ENCODE data around the gene TCP10L.

TCP10L gene

GRCh38 chr21:32587651-32588050, 2.3 kb upstream of the TCP10L start:
- no peak for TF ChIP-seq Cebpa-rat (IDR thresholded peaks at IDR 0.05)
- H3K4me1 ChIP-seq = no peaks in the 10 kb centered on the region
- no peaks in the 10 kb centered on the region for H4K20me1 ChIP-seq
- no peak overlapping the region for H3K4me2 ChIP-seq
- no peaks in the 10 kb centered on the region for H3K27me3 ChIP-seq
- H3K36me3 ChIP-seq = peaks cover 7% of the 10 kb centered on the region; the same call in 1 of the 2 replicates
- no peak overlapping the region for H3K9ac ChIP-seq
- H3K9me3 ChIP-seq = no peaks in the 10 kb centered on the region
- no peak overlapping the region for H3K4me3 ChIP-seq
- H3K27ac ChIP-seq = no peak overlapping the region

DNA sequence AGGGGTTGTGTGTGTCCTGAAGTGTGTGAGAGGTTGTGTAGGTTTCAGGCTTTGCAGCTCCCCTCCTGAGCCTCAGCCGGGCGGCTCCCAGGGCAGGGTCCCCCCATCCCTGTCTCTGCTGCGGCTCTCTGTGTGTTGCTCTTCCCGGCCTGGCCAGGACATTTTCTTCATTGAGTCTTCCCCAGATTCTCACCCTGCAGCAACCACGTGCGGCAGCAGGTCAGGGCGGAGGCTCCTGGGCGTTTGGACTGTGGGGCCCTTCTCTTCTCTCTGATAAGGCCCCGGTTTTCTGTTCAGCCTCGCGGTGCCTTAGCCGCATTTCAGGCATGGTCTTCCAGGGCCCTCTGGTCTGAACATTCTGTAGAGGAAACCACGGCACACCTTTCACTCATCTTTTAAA, 1.8 kb upstream of the TCP10L start:
- no peaks in the 10 kb centered on the region for H3K27me3 ChIP-seq
- H3K9me3 ChIP-seq = no peaks in the 10 kb centered on the region
- no peak overlapping the region for H3K4me2 ChIP-seq
- no peaks in the 10 kb centered on the region for H3K4me1 ChIP-seq
- H3K4me3 ChIP-seq = no peak overlapping the region
- peaks cover 7% of the 10 kb centered on the region; the same call in 1 of the 2 replicates for H3K36me3 ChIP-seq
- no peak for TF ChIP-seq Cebpa-rat (IDR thresholded peaks at IDR 0.05)
- H4K20me1 ChIP-seq = no peaks in the 10 kb centered on the region
- H3K9ac ChIP-seq = no peak overlapping the region
- no peak overlapping the region for H3K27ac ChIP-seq

DNA sequence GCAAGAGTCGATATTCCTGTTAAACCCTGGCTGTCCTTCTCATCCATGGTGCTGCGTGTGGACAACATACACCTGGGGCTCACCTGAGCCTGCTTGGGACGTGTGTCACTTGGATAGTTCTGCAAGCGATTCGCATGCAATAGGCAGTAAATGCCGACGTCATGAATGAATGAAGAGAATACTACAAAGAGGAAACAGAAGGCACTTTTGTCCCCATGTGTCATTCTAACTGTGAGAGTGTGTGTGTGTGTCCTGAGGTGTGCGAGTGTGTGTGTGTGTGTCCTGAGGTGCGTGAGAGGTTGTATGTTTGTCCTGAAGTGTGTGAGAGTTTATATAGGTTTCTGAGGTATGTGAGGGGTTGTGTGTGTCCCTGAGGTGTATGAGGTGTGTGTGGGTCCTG, 647 bp upstream of the TCP10L start:
- Histone ChIP-seq H3K9me3 (no peaks in the 10 kb centered on the region), H3K36me3 (peaks cover 7% of the 10 kb centered on the region; the same call in 1 of the 2 replicates), H3K4me1 (no peaks in the 10 kb centered on the region), H4K20me1 (no peaks in the 10 kb centered on the region), H3K27ac (no peak overlapping the region), H3K4me3 (no peak overlapping the region), H3K27me3 (no peaks in the 10 kb centered on the region), H3K9ac (no peak overlapping the region), H3K4me2 (no peak overlapping the region)
- no peak for TF ChIP-seq Cebpa-rat (IDR thresholded peaks at IDR 0.05)

GRCh38 chr21:32584472-32584871, 851 bp downstream of the TCP10L start:
- Histone ChIP-seq H4K20me1 (no peaks in the 10 kb centered on the region), H3K36me3 (peaks cover 7% of the 10 kb centered on the region; the same call in 1 of the 2 replicates), H3K27me3 (no peaks in the 10 kb centered on the region), H3K9me3 (no peaks in the 10 kb centered on the region), H3K9ac (no peak overlapping the region), H3K4me1 (no peaks in the 10 kb centered on the region), H3K4me3 (no peak overlapping the region), H3K27ac (no peak overlapping the region), H3K4me2 (no peak overlapping the region)
- no peak for TF ChIP-seq Cebpa-rat (IDR thresholded peaks at IDR 0.05)

- Histone ChIP-seq H3K4me1 (no peaks in the 10 kb centered on the region), H3K4me3 (no peak overlapping the region), H3K27me3 (no peaks in the 10 kb centered on the region), H4K20me1 (no peaks in the 10 kb centered on the region), H3K4me2 (no peak overlapping the region), H3K36me3 (peaks cover 10% of the 10 kb centered on the region; the same call in 1 of the 2 replicates), H3K9me3 (no peaks in the 10 kb centered on the region), H3K27ac (no peak overlapping the region), H3K9ac (no peak overlapping the region)
- no peak for TF ChIP-seq Cebpa-rat (IDR thresholded peaks at IDR 0.05)
Observed at GRCh38 chr21:32581732-32582131, 3.6 kb downstream of the TCP10L start.

- Histone ChIP-seq H3K27me3 (no peaks in the 10 kb centered on the region), H3K4me3 (no peak overlapping the region), H3K4me2 (no peak overlapping the region), H4K20me1 (no peaks in the 10 kb centered on the region), H3K36me3 (peaks cover 8% of the 10 kb centered on the region; the same call in 1 of the 2 replicates), H3K9me3 (no peaks in the 10 kb centered on the region), H3K9ac (no peak overlapping the region), H3K4me1 (no peaks in the 10 kb centered on the region), H3K27ac (no peak overlapping the region)
- TF ChIP-seq Cebpa-rat (IDR thresholded peaks at IDR 0.05) = no peak
Observed at GRCh38 chr21:32580949-32581348, 4.4 kb downstream of the TCP10L start.

GRCh38 chr21:32578107-32578691, 7.1 kb downstream of the TCP10L start:
- Histone ChIP-seq H3K36me3 (peaks cover 9% of the 10 kb centered on the region; the same call in 1 of the 2 replicates), H3K9me3 (no peaks in the 10 kb centered on the region), H3K27me3 (no peaks in the 10 kb centered on the region), H3K4me2 (no peak overlapping the region), H4K20me1 (no peaks in the 10 kb centered on the region), H3K4me3 (no peak overlapping the region), H3K9ac (no peak overlapping the region), H3K4me1 (no peaks in the 10 kb centered on the region), H3K27ac (no peak overlapping the region)
- TF ChIP-seq Cebpa-rat (IDR thresholded peaks at IDR 0.05) = no peak

- Histone ChIP-seq H3K27ac (no peak overlapping the region), H4K20me1 (no peaks in the 10 kb centered on the region), H3K27me3 (no peaks in the 10 kb centered on the region), H3K9ac (no peak overlapping the region), H3K9me3 (no peaks in the 10 kb centered on the region; the same call in 1 of the 2 replicates), H3K4me1 (peaks cover 18% of the 10 kb centered on the region), H3K4me2 (no peak overlapping the region), H3K36me3 (peaks cover 9% of the 10 kb centered on the region; the same call in 1 of the 2 replicates), H3K4me3 (no peak overlapping the region)
- no peak for TF ChIP-seq Cebpa-rat (IDR thresholded peaks at IDR 0.05)
Observed at GRCh38 chr21:32576011-32576410, 9.3 kb downstream of the TCP10L start.

DNA sequence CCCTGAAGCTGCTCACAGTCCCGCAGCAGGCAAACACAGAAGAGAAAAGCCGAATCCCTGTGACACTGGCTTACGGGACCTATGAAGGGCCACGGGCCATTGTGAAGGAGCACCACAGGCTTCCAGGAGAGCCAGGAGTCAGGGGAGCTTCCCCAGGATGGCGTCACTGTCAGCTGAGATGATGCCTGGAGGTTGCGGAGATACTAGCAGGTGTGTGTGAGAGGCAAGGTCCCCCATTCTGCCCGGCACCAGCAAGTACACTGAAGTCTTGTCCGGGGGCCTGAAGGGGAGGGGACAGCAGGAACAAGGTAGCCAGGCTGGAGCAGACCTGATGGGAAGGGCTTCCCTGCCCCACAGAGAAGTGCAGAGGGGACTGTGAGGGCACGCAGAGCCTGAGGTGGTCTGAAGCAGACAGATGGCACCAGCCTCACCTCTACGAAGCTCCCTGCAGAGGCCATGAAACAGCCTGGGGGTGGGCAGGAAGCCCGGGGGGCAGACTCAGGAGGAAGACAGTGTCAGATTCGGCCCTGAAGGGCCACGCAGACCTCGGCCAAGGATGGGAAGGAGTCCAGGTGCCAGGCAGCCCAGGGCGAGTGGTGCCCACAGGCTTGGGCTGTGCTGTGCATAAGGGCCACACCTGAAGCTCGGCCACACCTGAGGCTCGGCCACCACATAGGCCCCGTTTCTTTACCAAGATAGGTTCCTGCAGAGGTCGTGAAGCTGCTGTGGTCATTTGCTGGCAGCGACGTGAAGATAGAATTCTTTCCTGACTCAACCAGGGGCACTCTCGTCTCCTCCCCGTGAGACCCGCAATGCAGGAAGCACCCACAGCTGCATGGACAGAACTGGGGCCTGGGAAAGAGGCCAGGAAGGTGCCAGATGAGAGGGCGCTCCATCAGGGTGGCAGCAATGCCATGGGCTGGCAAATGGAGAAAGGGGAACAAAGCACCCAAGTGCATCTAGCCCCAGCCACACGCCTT, 10.1 kb downstream of the TCP10L start:
- Histone ChIP-seq H4K20me1 (no peaks in the 10 kb centered on the region), H3K4me3 (no peak overlapping the region), H3K27ac (no peak overlapping the region), H3K36me3 (peaks cover 9% of the 10 kb centered on the region; the same call in 1 of the 2 replicates), H3K4me2 (no peak overlapping the region), H3K9ac (no peak overlapping the region), H3K9me3 (no peaks in the 10 kb centered on the region; the same call in 1 of the 2 replicates), H3K4me1 (peaks cover 26% of the 10 kb centered on the region), H3K27me3 (no peaks in the 10 kb centered on the region)
- TF ChIP-seq Cebpa-rat (IDR thresholded peaks at IDR 0.05) = no peak
